GM23248 (cell line): ENCODE results near the gene CWC27. TPM values are rescaled to one million over a fixed set of nuclear protein-coding genes. Genes with fewer than 3 reads are reported as not detected.

Experiments
- DNase-seq: peaks from one replicate; pipeline ENCODE4 v3.0.0-alpha.2; 2015
- H2AFZ ChIP-seq: fragments of 200-600 bp; sonication (generic); 2 replicates; pipeline ENCODE4 v1.6.1; 2016; ENCODE audit warnings: antibody characterized with exemption
- H3F3A ChIP-seq: fragments of 200-600 bp; sonication (generic); 2 replicates; pipeline ENCODE4 v1.6.1; 2016; ENCODE audit warnings: mild to moderate bottlenecking, antibody characterized with exemption, mixed run types; ENCODE audit not compliant: insufficient read depth
- H3K27ac ChIP-seq: fragments of 200-600 bp; sonication (generic); 2 replicates; pipeline ENCODE4 v1.5.1; 2016; ENCODE audit warnings: mild to moderate bottlenecking
- H3K27me3 ChIP-seq: fragments of 200-600 bp; sonication (generic); replicated peaks from 2 replicates; pipeline ENCODE4 v1.6.1; 2016; ENCODE audit warnings: mild to moderate bottlenecking; ENCODE audit not compliant: insufficient read depth
- H3K36me3 ChIP-seq: fragments of 200-600 bp; sonication (generic); 2 replicates; pipeline ENCODE4 v1.6.1; 2016; ENCODE audit warnings: low read depth, mild to moderate bottlenecking
- H3K4me1 ChIP-seq: fragments of 200-600 bp; sonication (generic); 2 replicates; pipeline ENCODE4 v1.6.1; 2016; ENCODE audit warnings: mild to moderate bottlenecking; ENCODE audit not compliant: insufficient read depth
- H3K4me2 ChIP-seq: fragments of 200-600 bp; sonication (generic); one replicate; pipeline ENCODE4 v1.6.1; 2016; ENCODE audit warnings: mild to moderate bottlenecking; ENCODE audit not compliant: unreplicated experiment
- H3K4me3 ChIP-seq: fragments of 200-600 bp; sonication (generic); 2 replicates; pipeline ENCODE4 v1.5.1; 2016; ENCODE audit warnings: mild to moderate bottlenecking
- H3K79me2 ChIP-seq: fragments of 200-600 bp; sonication (generic); 2 replicates; pipeline ENCODE4 v1.6.1; 2016; ENCODE audit warnings: mild to moderate bottlenecking; ENCODE audit not compliant: insufficient read depth
- H3K9ac ChIP-seq: fragments of 200-600 bp; sonication (generic); 2 replicates; pipeline ENCODE4 v1.6.1; 2016; ENCODE audit warnings: mild to moderate bottlenecking
- H3K9me2 ChIP-seq: fragments of 200-600 bp; sonication (generic); 2 replicates; pipeline ENCODE4 v1.6.1; 2016; ENCODE audit warnings: mixed run types, mild to moderate bottlenecking, moderate library complexity; ENCODE audit not compliant: insufficient read depth
- H3K9me3 ChIP-seq: fragments of 200-600 bp; sonication (generic); one replicate; pipeline ENCODE4 v1.6.1; 2017; ENCODE audit warnings: low read depth
- H4K20me1 ChIP-seq: fragments of 200-600 bp; sonication (generic); 2 replicates; pipeline ENCODE4 v1.6.0; 2016; ENCODE audit not compliant: insufficient read depth
- EZH2 ChIP-seq: fragments of 200-600 bp; sonication (generic); IDR thresholded peaks from 2 replicates; pipeline ENCODE4 v1.6.1; 2018; ENCODE audit warnings: antibody characterized with exemption, mild to moderate bottlenecking; ENCODE audit not compliant: insufficient read depth, poor library complexity, severe bottlenecking
- EZH2phosphoT487 ChIP-seq: fragments of 200-600 bp; sonication (generic); IDR thresholded peaks from 2 replicates; pipeline ENCODE4 v1.6.1; 2018; ENCODE audit warnings: antibody characterized with exemption, moderate library complexity, mild to moderate bottlenecking, low read depth; ENCODE audit not compliant: insufficient read depth
- WGBS, 2 experiments: methylation state at CpG; one replicate each; pipeline ENCODE4 v1.1.6; 2015 to 2017; ENCODE audit warnings: low lambda C conversion rate in 2 of 2, low coverage in 1 of 2; ENCODE audit errors: missing lambda C conversion rate in 2 of 2; 5-methylcytosine and 5-hydroxymethylcytosine counted together
- in situ Hi-C: fragments of 300-500 bp; cut with MboI; formaldehyde crosslinking; loops from 2 replicates; pipeline ENCODE4 v1.15.0; 2020
- polyA plus RNA-seq: library from polyadenylated mRNA; unstranded; fragments of >200 nt; fragmentation: Nextera tagmentation; extraction: Ambion mirVana; gene quantifications from 2 replicates; pipeline ENCODE4 v1.2.1, GENCODE V29; 2016
- total RNA-seq: library from RNA; depleted of rRNA; stranded (reverse); fragments of >200 nt; shearing (Covaris generic); gene quantifications from 2 replicates; pipeline ENCODE4 v1.2.3, GENCODE V29; 2014

CWC27 gene
- total and polyA plus RNA-seq, 2 experiments from 2014 or later: 22.7 to 30.5 TPM

GRCh38 chr5:64834037-64834436 is 65.3 kb downstream of the CWC27 start:
- TF ChIP-seq EZH2 (no peak), EZH2phosphoT487 (no peak)
- H3F3A ChIP-seq: no peaks in the 10 kb centered on the region
- no peaks in the 10 kb centered on the region for H3K36me3 ChIP-seq
- no peaks in the 10 kb centered on the region for H3K9me3 ChIP-seq
- peak; percentile 17 for DNase-seq
- H2AFZ ChIP-seq: no peak overlapping the region
- H3K27ac ChIP-seq: no peak overlapping the region
- no peak overlapping the region for H3K9ac ChIP-seq
- H3K4me3 ChIP-seq: no peak overlapping the region
- H3K79me2 ChIP-seq: no peaks in the 10 kb centered on the region
- no peak overlapping the region for H3K4me2 ChIP-seq
- in situ Hi-C loops: no loop called here
- H4K20me1 ChIP-seq: no peaks in the 10 kb centered on the region
- peaks cover 13% of the 10 kb centered on the region for H3K4me1 ChIP-seq
- no peaks in the 10 kb centered on the region for H3K27me3 ChIP-seq
- H3K9me2 ChIP-seq: no peaks in the 10 kb centered on the region
- WGBS, 2 experiments: 98 to 100% methylated on average over 2 of the region's 2 CpGs

GRCh38 chr5:64834611-64835010 is 65.9 kb downstream of the CWC27 start:
- H3K79me2 ChIP-seq: no peaks in the 10 kb centered on the region
- no peak overlapping the region for H2AFZ ChIP-seq
- H3K9ac ChIP-seq: no peak overlapping the region
- no peaks in the 10 kb centered on the region for H3K27me3 ChIP-seq
- no peaks in the 10 kb centered on the region for H3F3A ChIP-seq
- no peak overlapping the region for H3K4me2 ChIP-seq
- TF ChIP-seq EZH2phosphoT487 (no peak), EZH2 (no peak)
- no peak overlapping the region for H3K4me3 ChIP-seq
- no peaks in the 10 kb centered on the region for H3K9me2 ChIP-seq
- WGBS, 2 experiments: 100% methylated on average over 1 of the region's 1 CpG
- H4K20me1 ChIP-seq: no peaks in the 10 kb centered on the region
- H3K9me3 ChIP-seq: no peaks in the 10 kb centered on the region
- no peak for DNase-seq
- in situ Hi-C loops: no loop called here
- no peaks in the 10 kb centered on the region for H3K36me3 ChIP-seq
- H3K27ac ChIP-seq: no peak overlapping the region
- H3K4me1 ChIP-seq: peaks cover 19% of the 10 kb centered on the region

- H3K79me2 ChIP-seq: no peaks in the 10 kb centered on the region
- DNase-seq: no peak
- H2AFZ ChIP-seq: no peak overlapping the region
- no peak overlapping the region for H3K4me2 ChIP-seq
- no peak overlapping the region for H3K27ac ChIP-seq
- no peaks in the 10 kb centered on the region for H3K36me3 ChIP-seq
- peaks cover 19% of the 10 kb centered on the region for H3K4me1 ChIP-seq
- H3K4me3 ChIP-seq: no peak overlapping the region
- no peaks in the 10 kb centered on the region for H3K27me3 ChIP-seq
- H3F3A ChIP-seq: no peaks in the 10 kb centered on the region
- in situ Hi-C loops: no loop called here
- H3K9me3 ChIP-seq: no peaks in the 10 kb centered on the region
- TF ChIP-seq EZH2 (no peak), EZH2phosphoT487 (no peak)
- H3K9me2 ChIP-seq: no peaks in the 10 kb centered on the region
- no peak overlapping the region for H3K9ac ChIP-seq
- 97% methylated on average over 1 of the region's 1 CpG for WGBS, 2 experiments
- no peaks in the 10 kb centered on the region for H4K20me1 ChIP-seq
Observed at GRCh38 chr5:64835266-64835665, 66.5 kb downstream of the CWC27 start.

GRCh38 chr5:64836190-64836755 is 67.5 kb downstream of the CWC27 start:
- Histone ChIP-seq H3K36me3 (no peaks in the 10 kb centered on the region), H3K4me1 (peaks cover 19% of the 10 kb centered on the region), H3K27me3 (no peaks in the 10 kb centered on the region), H3K9me3 (no peaks in the 10 kb centered on the region), H2AFZ (no peak overlapping the region), H3K4me2 (no peak overlapping the region), H3K9ac (no peak overlapping the region), H3K4me3 (no peak overlapping the region), H4K20me1 (no peaks in the 10 kb centered on the region), H3K27ac (no peak overlapping the region), H3K9me2 (no peaks in the 10 kb centered on the region), H3K79me2 (no peaks in the 10 kb centered on the region), H3F3A (no peaks in the 10 kb centered on the region)
- in situ Hi-C loops: no loop called here
- DNase-seq: no peak
- TF ChIP-seq EZH2 (no peak), EZH2phosphoT487 (no peak)

- in situ Hi-C loops: no loop called here
- H3K9me2 ChIP-seq: no peaks in the 10 kb centered on the region
- H3K27me3 ChIP-seq: no peaks in the 10 kb centered on the region
- WGBS, 2 experiments: 97 to 98% methylated on average over 4 of the region's 4 CpGs
- no peaks in the 10 kb centered on the region for H3K9me3 ChIP-seq
- no peaks in the 10 kb centered on the region for H3K79me2 ChIP-seq
- H3K9ac ChIP-seq: no peak overlapping the region
- no peak overlapping the region for H3K4me2 ChIP-seq
- H3F3A ChIP-seq: no peaks in the 10 kb centered on the region
- H2AFZ ChIP-seq: no peak overlapping the region
- peaks cover 19% of the 10 kb centered on the region for H3K4me1 ChIP-seq
- no peak overlapping the region for H3K4me3 ChIP-seq
- H3K36me3 ChIP-seq: no peaks in the 10 kb centered on the region
- no peak for DNase-seq
- no peaks in the 10 kb centered on the region for H4K20me1 ChIP-seq
- H3K27ac ChIP-seq: no peak overlapping the region
- TF ChIP-seq EZH2 (no peak), EZH2phosphoT487 (no peak)
Observed at GRCh38 chr5:64836786-64837185, 68.1 kb downstream of the CWC27 start.
